ENCODE results near the gene R3HDM1.
"Not testable (repeated sequence)": the region's sequence is repeated elsewhere in the genome, so short reads cannot be mapped to it uniquely, and the experiment has no call there.

GRCh38 chr2:135715086-135715485 lies 183.8 kb downstream of the R3HDM1 start:
- TF ChIP-seq CTCF, POLR2A (IDR thresholded peaks at IDR 0.05): not testable (repeated sequence)
